Liver (tissue), 9 donors: ENCODE data around the gene TPGS1. TPM values are rescaled to one million over a fixed set of nuclear protein-coding genes. Genes with fewer than 3 reads are reported as not detected.

ENCODE experiments used
- DNase-seq: peaks from one replicate; pipeline ENCODE4 v3.0.0-alpha.2; 2017; ENCODE audit warnings: low spot score
- H3K27ac ChIP-seq, 2 donors: one replicate each; pipeline ENCODE4 v1.7.0; 2013; ENCODE audit warnings: inconsistent platforms in 2 of 2, low read length in 2 of 2, control low read depth in 1 of 2, low read depth in 1 of 2, mild to moderate bottlenecking in 1 of 2
- H3K27me3 ChIP-seq, 4 donors: one replicate each; pipeline versions ENCODE4 v1.6.1 to v1.7.0; 2013; ENCODE audit warnings: low read length in 3 of 4, inconsistent platforms in 1 of 4, mild to moderate bottlenecking in 1 of 4, moderate library complexity in 1 of 4; ENCODE audit not compliant: control insufficient read depth in 4 of 4, insufficient read depth in 4 of 4
- H3K36me3 ChIP-seq, 4 donors: one replicate each; pipeline versions ENCODE4 v1.6.1 to v1.7.0; 2013; ENCODE audit warnings: low read length in 3 of 4, mild to moderate bottlenecking in 3 of 4, low read depth in 1 of 4, moderate library complexity in 1 of 4; ENCODE audit not compliant: control insufficient read depth in 4 of 4, insufficient read depth in 3 of 4
- H3K4me1 ChIP-seq, 4 donors: one replicate each; pipeline versions ENCODE4 v1.6.1 to v1.7.0; 2013; ENCODE audit warnings: low read length in 3 of 4, mild to moderate bottlenecking in 3 of 4, moderate library complexity in 1 of 4; ENCODE audit not compliant: control insufficient read depth in 4 of 4, insufficient read depth in 4 of 4
- H3K4me3 ChIP-seq, 3 donors: one replicate each; pipeline versions ENCODE4 v1.6.1 to v1.7.0; 2013; ENCODE audit warnings: low read length in 3 of 3, control low read depth in 1 of 3, low read depth in 1 of 3, mild to moderate bottlenecking in 1 of 3
- H3K9ac ChIP-seq, 2 donors: one replicate each; pipeline ENCODE4 v1.7.0; 2013; ENCODE audit warnings: low read length in 2 of 2, mild to moderate bottlenecking in 2 of 2, moderate library complexity in 2 of 2, control low read depth in 1 of 2, low read depth in 1 of 2
- H3K9me3 ChIP-seq, 4 donors: one replicate each; pipeline versions ENCODE4 v1.6.1 to v1.7.0; 2013; ENCODE audit warnings: low read length in 3 of 4; ENCODE audit not compliant: control insufficient read depth in 4 of 4
- EGR1 ChIP-seq, 2 donors: IDR thresholded peaks; 2 replicates each; pipeline ENCODE4 v1.6.1; 2016 to 2018; ENCODE audit warnings: antibody characterized with exemption in 2 of 2, low read depth in 2 of 2
- FOXA1 ChIP-seq: IDR thresholded peaks from 2 replicates; pipeline ENCODE4 v1.6.1; 2016; ENCODE audit warnings: antibody characterized with exemption
- GABPA ChIP-seq, 2 donors: IDR thresholded peaks in 1 of 2; conservative IDR thresholded peaks in 1 of 2; 2 replicates each; pipeline ENCODE4 v1.6.1; 2016; ENCODE audit warnings: antibody characterized with exemption in 2 of 2, mild to moderate bottlenecking in 1 of 2, moderate library complexity in 1 of 2
- HNF4A ChIP-seq, 2 donors: conservative IDR thresholded peaks; 2 replicates each; pipeline ENCODE4 v1.6.1; 2016; ENCODE audit warnings: antibody characterized with exemption in 2 of 2, mild to moderate bottlenecking in 2 of 2
- HNF4G ChIP-seq: IDR thresholded peaks from 2 replicates; pipeline ENCODE4 v1.6.1; 2016; ENCODE audit warnings: antibody characterized with exemption
- JUND ChIP-seq, 2 donors: IDR thresholded peaks; 2 replicates each; pipeline ENCODE4 v1.6.1; 2016; ENCODE audit warnings: antibody characterized with exemption in 2 of 2
- NR2F2 ChIP-seq: IDR thresholded peaks from 2 replicates; pipeline ENCODE4 v1.6.1; 2016; ENCODE audit warnings: antibody characterized with exemption
- RAD21 ChIP-seq, 2 donors: IDR thresholded peaks; 2 replicates each; pipeline ENCODE4 v1.6.1; 2016; ENCODE audit warnings: antibody characterized with exemption in 2 of 2, mild to moderate bottlenecking in 2 of 2
- RXRA ChIP-seq, 2 donors: IDR thresholded peaks; 2 replicates each; pipeline ENCODE4 v1.6.1; 2017 to 2018; ENCODE audit warnings: antibody characterized with exemption in 2 of 2, mild to moderate bottlenecking in 1 of 2
- SP1 ChIP-seq: IDR thresholded peaks from 2 replicates; pipeline ENCODE4 v1.6.1; 2018; ENCODE audit warnings: antibody characterized with exemption, mild to moderate bottlenecking
- TAF1 ChIP-seq: conservative IDR thresholded peaks from 2 replicates; pipeline ENCODE4 v1.6.1; 2016; ENCODE audit warnings: antibody characterized with exemption, mild to moderate bottlenecking
- YY1 ChIP-seq: IDR thresholded peaks from 2 replicates; pipeline ENCODE4 v1.6.1; 2016; ENCODE audit warnings: antibody characterized with exemption, mild to moderate bottlenecking
- WGBS: extraction: QIAGEN DNeasy Blood & Tissue Kit; methylation state at CpG from one replicate; pipeline ENCODE4 v1.1.7; 2013; 5-methylcytosine and 5-hydroxymethylcytosine counted together
- polyA plus RNA-seq, 2 donors: library from polyadenylated mRNA; stranded (reverse) in 1 of 2; unstranded in 1 of 2; fragments of 200-250 nt in 1 of 2; fragments of >200 nt in 1 of 2; fragmentation: Nextera tagmentation in 1 of 2; extraction: Ambion mirVana in 1 of 2; gene quantifications; one replicate each; pipeline versions ENCODE4 v1.2.1 to v1.2.3, GENCODE V29; 2013 to 2015
- total RNA-seq, 2 donors: library from RNA; depleted of rRNA; stranded (reverse); fragments of >200 nt; gene quantifications; one replicate each; pipeline ENCODE4 v1.2.3, GENCODE V29; 2014
- TF ChIP-seq, protein P1 (sequence below): IDR thresholded peaks from 2 replicates; pipeline ENCODE4 v1.6.1; 2016; ENCODE audit warnings: antibody characterized with exemption
- TF ChIP-seq, protein P2 (sequence below): fragments of 150-350 bp; IDR thresholded peaks from 2 replicates; pipeline ENCODE4 v1.5.1; 2017; ENCODE audit warnings: improper control_type of control experiment, low read depth, low read length; ENCODE audit not compliant: missing input control
- TF ChIP-seq, protein P3 (sequence below): IDR thresholded peaks from 2 replicates; pipeline ENCODE4 v1.6.1; 2016; ENCODE audit warnings: antibody characterized with exemption, mild to moderate bottlenecking
- TF ChIP-seq, protein P4 (sequence below): IDR thresholded peaks from 2 replicates; pipeline ENCODE4 v1.6.1; 2016; ENCODE audit warnings: antibody characterized with exemption
- donor health status: healthy.
- donor health status: healthy.
- donor health status: healthy.
- donor health status: healthy.
- donor health status: healthy.

TPGS1 gene
- total and polyA plus RNA-seq, 4 donors, result 1.7 to 15.5 (median 14.7) TPM

DNA sequence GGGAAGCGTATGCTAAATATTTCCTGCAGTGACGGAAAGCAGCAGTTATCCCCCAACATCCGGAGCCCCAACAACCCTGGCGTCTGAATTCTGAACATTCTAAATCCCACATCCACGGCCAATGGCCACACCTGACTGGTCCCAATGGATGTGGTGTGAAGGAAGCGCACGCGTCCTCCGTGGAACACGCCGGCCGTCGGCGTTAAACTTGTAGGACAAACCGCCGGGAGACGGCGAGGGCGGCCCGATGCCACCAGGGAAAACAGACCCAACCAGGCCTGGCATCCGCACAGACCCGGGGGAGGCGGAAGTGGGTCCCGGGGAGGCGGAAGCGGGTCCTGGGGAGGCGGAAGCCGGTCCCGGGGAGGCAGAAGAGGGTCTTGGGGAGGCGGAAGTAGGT lies 49.7 kb upstream of the TPGS1 start:
- Histone ChIP-seq H3K36me3 (peaks cover 0 to 6% (median 0%) of the 10 kb centered on the region in 4 donors), H3K27ac (no peak overlapping the region), H3K9me3 (no peaks in the 10 kb centered on the region), H3K4me3 (no peak overlapping the region), H3K27me3 (no peaks in the 10 kb centered on the region), H3K9ac (no peak overlapping the region), H3K4me1 (peaks cover 2 to 11% (median 6%) of the 10 kb centered on the region in 4 donors)
- no peak for DNase-seq
- no peak for TF ChIP-seq RXRA (IDR thresholded peaks at IDR 0.05)
- no peak for TF ChIP-seq EGR1 (IDR thresholded peaks at IDR 0.05; ENCODE audit: low read depth in 2 of 2)
- no peak for TF ChIP-seq FOXA1
- no peak for TF ChIP-seq GABPA (IDR thresholded peaks at IDR 0.05 in 1 of 2, conservative IDR thresholded peaks at IDR 0.05 in 1 of 2)
- TF ChIP-seq YY1, result no peak
- TF ChIP-seq, protein P1, sequence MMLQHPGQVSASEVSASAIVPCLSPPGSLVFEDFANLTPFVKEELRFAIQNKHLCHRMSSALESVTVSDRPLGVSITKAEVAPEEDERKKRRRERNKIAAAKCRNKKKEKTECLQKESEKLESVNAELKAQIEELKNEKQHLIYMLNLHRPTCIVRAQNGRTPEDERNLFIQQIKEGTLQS, result no peak
- no peak for TF ChIP-seq SP1
- no peak for TF ChIP-seq HNF4A (conservative IDR thresholded peaks at IDR 0.05)
- no peak for TF ChIP-seq RAD21 (IDR thresholded peaks at IDR 0.05)
- TF ChIP-seq NR2F2, result no peak
- TF ChIP-seq, protein P2, sequence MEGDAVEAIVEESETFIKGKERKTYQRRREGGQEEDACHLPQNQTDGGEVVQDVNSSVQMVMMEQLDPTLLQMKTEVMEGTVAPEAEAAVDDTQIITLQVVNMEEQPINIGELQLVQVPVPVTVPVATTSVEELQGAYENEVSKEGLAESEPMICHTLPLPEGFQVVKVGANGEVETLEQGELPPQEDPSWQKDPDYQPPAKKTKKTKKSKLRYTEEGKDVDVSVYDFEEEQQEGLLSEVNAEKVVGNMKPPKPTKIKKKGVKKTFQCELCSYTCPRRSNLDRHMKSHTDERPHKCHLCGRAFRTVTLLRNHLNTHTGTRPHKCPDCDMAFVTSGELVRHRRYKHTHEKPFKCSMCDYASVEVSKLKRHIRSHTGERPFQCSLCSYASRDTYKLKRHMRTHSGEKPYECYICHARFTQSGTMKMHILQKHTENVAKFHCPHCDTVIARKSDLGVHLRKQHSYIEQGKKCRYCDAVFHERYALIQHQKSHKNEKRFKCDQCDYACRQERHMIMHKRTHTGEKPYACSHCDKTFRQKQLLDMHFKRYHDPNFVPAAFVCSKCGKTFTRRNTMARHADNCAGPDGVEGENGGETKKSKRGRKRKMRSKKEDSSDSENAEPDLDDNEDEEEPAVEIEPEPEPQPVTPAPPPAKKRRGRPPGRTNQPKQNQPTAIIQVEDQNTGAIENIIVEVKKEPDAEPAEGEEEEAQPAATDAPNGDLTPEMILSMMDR, result no peak
- TF ChIP-seq JUND (IDR thresholded peaks at IDR 0.05), result no peak
- no peak for TF ChIP-seq HNF4G
- no peak for TF ChIP-seq TAF1
- TF ChIP-seq, protein P3, sequence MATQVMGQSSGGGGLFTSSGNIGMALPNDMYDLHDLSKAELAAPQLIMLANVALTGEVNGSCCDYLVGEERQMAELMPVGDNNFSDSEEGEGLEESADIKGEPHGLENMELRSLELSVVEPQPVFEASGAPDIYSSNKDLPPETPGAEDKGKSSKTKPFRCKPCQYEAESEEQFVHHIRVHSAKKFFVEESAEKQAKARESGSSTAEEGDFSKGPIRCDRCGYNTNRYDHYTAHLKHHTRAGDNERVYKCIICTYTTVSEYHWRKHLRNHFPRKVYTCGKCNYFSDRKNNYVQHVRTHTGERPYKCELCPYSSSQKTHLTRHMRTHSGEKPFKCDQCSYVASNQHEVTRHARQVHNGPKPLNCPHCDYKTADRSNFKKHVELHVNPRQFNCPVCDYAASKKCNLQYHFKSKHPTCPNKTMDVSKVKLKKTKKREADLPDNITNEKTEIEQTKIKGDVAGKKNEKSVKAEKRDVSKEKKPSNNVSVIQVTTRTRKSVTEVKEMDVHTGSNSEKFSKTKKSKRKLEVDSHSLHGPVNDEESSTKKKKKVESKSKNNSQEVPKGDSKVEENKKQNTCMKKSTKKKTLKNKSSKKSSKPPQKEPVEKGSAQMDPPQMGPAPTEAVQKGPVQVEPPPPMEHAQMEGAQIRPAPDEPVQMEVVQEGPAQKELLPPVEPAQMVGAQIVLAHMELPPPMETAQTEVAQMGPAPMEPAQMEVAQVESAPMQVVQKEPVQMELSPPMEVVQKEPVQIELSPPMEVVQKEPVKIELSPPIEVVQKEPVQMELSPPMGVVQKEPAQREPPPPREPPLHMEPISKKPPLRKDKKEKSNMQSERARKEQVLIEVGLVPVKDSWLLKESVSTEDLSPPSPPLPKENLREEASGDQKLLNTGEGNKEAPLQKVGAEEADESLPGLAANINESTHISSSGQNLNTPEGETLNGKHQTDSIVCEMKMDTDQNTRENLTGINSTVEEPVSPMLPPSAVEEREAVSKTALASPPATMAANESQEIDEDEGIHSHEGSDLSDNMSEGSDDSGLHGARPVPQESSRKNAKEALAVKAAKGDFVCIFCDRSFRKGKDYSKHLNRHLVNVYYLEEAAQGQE, result no peak
- 98% methylated on average over 30 of the region's 30 CpGs for WGBS

DNA sequence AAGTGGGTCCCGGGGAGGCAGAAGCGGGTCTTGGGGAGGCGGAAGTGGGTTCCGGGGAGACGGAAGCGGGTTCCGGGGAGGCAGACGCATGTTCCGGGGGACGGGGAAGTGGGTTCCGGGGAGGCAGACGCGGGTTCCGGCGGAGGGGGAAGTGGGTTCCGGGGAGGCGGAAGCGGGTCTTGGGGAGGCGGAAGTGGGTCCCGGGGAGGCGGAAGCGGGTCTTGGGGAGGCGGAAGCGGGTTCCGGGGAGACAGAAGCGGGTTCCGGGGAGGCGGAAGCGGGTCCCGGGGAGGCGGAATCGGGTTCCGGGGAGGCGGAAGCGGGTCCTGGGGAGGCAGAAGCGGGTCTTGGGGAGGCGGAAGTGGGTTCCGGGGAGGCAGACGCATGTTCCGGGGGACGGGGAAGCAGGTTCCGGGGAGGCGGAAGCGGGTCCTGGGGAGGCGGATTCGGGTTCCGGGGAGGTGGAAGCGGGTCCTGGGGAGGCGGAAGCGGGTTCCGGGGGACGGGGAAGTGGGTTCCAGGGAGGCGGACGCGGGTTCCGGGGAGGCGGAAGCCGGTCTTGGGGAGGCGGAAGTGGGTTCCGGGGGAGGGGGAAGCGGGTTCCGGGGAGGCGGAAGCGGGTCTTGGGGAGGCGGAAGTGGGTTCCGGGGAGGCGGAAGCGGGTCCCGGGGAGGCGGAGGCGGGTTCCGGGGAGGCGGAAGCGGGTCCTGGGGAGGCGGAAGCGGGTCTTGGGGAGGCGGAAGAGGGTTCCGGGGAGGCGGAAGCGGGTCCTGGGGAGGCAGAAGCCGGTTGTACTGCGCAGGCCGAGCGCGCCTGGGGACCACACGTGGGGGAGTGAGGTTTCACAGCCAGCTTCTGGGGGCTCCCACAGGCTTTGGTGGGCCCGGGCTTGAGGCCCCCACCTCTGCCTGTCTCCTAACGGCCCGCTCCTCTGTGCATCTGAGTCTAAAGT lies 48.9 kb upstream of the TPGS1 start:
- WGBS, result 98% methylated on average over 89 of the region's 89 CpGs
- TF ChIP-seq EGR1 (IDR thresholded peaks at IDR 0.05; ENCODE audit: low read depth in 2 of 2) (no peak), YY1 (no peak), JUND (IDR thresholded peaks at IDR 0.05) (no peak), GABPA (IDR thresholded peaks at IDR 0.05 in 1 of 2, conservative IDR thresholded peaks at IDR 0.05 in 1 of 2) (no peak), NR2F2 (no peak), FOXA1 (no peak), TAF1 (no peak)
- TF ChIP-seq, protein P1, result no peak
- TF ChIP-seq, protein P2, result no peak
- TF ChIP-seq, protein P4, sequence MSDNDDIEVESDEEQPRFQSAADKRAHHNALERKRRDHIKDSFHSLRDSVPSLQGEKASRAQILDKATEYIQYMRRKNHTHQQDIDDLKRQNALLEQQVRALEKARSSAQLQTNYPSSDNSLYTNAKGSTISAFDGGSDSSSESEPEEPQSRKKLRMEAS, result no peak
- H3K36me3 ChIP-seq, result peaks cover 0 to 6% (median 0%) of the 10 kb centered on the region in 4 donors
- H3K27ac ChIP-seq, result no peak overlapping the region
- no peak overlapping the region for H3K4me3 ChIP-seq
- no peaks in the 10 kb centered on the region for H3K27me3 ChIP-seq
- peaks cover 2 to 11% (median 6%) of the 10 kb centered on the region in 4 donors for H3K4me1 ChIP-seq
- H3K9me3 ChIP-seq, result no peaks in the 10 kb centered on the region
- no peak for DNase-seq
- no peak overlapping the region for H3K9ac ChIP-seq
